Measurements from ENCODE around the gene HERC2.
"Not testable (repeated sequence)": the region's sequence is repeated elsewhere in the genome, so short reads cannot be mapped to it uniquely, and the experiment has no call there.

HERC2 gene

GRCh38 chr15:28305700-28306099, 16.3 kb downstream of the HERC2 start:
- not testable (repeated sequence) for H3K4me3 ChIP-seq (ENCODE audit: insufficient read depth, low read depth, low read length, poor library complexity, severe bottlenecking); H3K4me1 ChIP-seq (ENCODE audit: control insufficient read depth, insufficient read depth, low read length, poor library complexity, severe bottlenecking); H3K27ac ChIP-seq (ENCODE audit: insufficient read depth, low read length, poor library complexity, severe bottlenecking); H3K36me3 ChIP-seq (ENCODE audit: control insufficient read depth, insufficient read depth, low read length); DNase-seq; H3K9me3 ChIP-seq (ENCODE audit: control insufficient read depth, low read length); H3K27me3 ChIP-seq (replicated peaks; ENCODE audit: control insufficient read depth, insufficient read depth, low read length, poor library complexity, severe bottlenecking)

DNA sequence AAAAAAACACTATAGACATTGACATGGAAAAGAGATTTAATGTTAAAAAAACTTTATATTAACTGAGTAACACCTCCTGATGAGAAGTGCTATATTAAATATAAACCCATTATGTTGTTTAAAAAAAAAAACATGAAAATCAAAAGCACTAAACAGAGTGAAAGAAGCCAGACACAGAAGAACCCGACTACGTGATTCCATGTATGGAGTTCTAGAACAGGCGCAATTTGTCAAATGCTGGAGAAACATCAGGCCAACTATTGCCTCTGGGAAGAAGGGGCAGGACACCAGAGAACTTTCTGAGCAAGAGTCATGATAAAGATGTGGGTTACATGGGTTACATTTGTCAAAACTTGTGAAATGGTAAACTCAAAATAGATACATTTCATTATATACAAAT, 24.5 kb downstream of the HERC2 start:
- not testable (repeated sequence) for H3K9me3 ChIP-seq (ENCODE audit: control insufficient read depth, low read length); H3K27ac ChIP-seq (ENCODE audit: insufficient read depth, low read length, poor library complexity, severe bottlenecking); H3K27me3 ChIP-seq (replicated peaks; ENCODE audit: control insufficient read depth, insufficient read depth, low read length, poor library complexity, severe bottlenecking); H3K4me3 ChIP-seq (ENCODE audit: insufficient read depth, low read depth, low read length, poor library complexity, severe bottlenecking); H3K36me3 ChIP-seq (ENCODE audit: control insufficient read depth, insufficient read depth, low read length); H3K4me1 ChIP-seq (ENCODE audit: control insufficient read depth, insufficient read depth, low read length, poor library complexity, severe bottlenecking); DNase-seq

- DNase-seq; H3K9me3 ChIP-seq (ENCODE audit: control insufficient read depth, low read length); H3K4me1 ChIP-seq (ENCODE audit: control insufficient read depth, insufficient read depth, low read length, poor library complexity, severe bottlenecking); H3K27me3 ChIP-seq (replicated peaks; ENCODE audit: control insufficient read depth, insufficient read depth, low read length, poor library complexity, severe bottlenecking); H3K36me3 ChIP-seq (ENCODE audit: control insufficient read depth, insufficient read depth, low read length); H3K27ac ChIP-seq (ENCODE audit: insufficient read depth, low read length, poor library complexity, severe bottlenecking); H3K4me3 ChIP-seq (ENCODE audit: insufficient read depth, low read depth, low read length, poor library complexity, severe bottlenecking): not testable (repeated sequence)
These were observed 25.2 kb downstream of the HERC2 start for GRCh38 chr15:28296814-28297213.

- not testable (repeated sequence) for H3K4me1 ChIP-seq (ENCODE audit: control insufficient read depth, insufficient read depth, low read length, poor library complexity, severe bottlenecking); H3K36me3 ChIP-seq (ENCODE audit: control insufficient read depth, insufficient read depth, low read length); DNase-seq; H3K9me3 ChIP-seq (ENCODE audit: control insufficient read depth, low read length); H3K27me3 ChIP-seq (replicated peaks; ENCODE audit: control insufficient read depth, insufficient read depth, low read length, poor library complexity, severe bottlenecking); H3K4me3 ChIP-seq (ENCODE audit: insufficient read depth, low read depth, low read length, poor library complexity, severe bottlenecking); H3K27ac ChIP-seq (ENCODE audit: insufficient read depth, low read length, poor library complexity, severe bottlenecking)
These were observed 26.9 kb downstream of the HERC2 start for GRCh38 chr15:28295009-28295563.

GRCh38 chr15:28294560-28294959, 27.4 kb downstream of the HERC2 start:
- not testable (repeated sequence) for H3K4me1 ChIP-seq (ENCODE audit: control insufficient read depth, insufficient read depth, low read length, poor library complexity, severe bottlenecking); H3K27ac ChIP-seq (ENCODE audit: insufficient read depth, low read length, poor library complexity, severe bottlenecking); H3K27me3 ChIP-seq (replicated peaks; ENCODE audit: control insufficient read depth, insufficient read depth, low read length, poor library complexity, severe bottlenecking); H3K36me3 ChIP-seq (ENCODE audit: control insufficient read depth, insufficient read depth, low read length); H3K4me3 ChIP-seq (ENCODE audit: insufficient read depth, low read depth, low read length, poor library complexity, severe bottlenecking); H3K9me3 ChIP-seq (ENCODE audit: control insufficient read depth, low read length); DNase-seq

GRCh38 chr15:28289694-28290463, 32.1 kb downstream of the HERC2 start:
- Histone ChIP-seq H3K27ac (ENCODE audit: insufficient read depth, low read length, poor library complexity, severe bottlenecking) (no peak overlapping the region), H3K36me3 (ENCODE audit: control insufficient read depth, insufficient read depth, low read length) (peaks cover 8% of the 10 kb centered on the region), H3K4me3 (ENCODE audit: insufficient read depth, low read depth, low read length, poor library complexity, severe bottlenecking) (no peak overlapping the region), H3K4me1 (ENCODE audit: control insufficient read depth, insufficient read depth, low read length, poor library complexity, severe bottlenecking) (no peaks in the 10 kb centered on the region), H3K9me3 (ENCODE audit: control insufficient read depth, low read length) (no peaks in the 10 kb centered on the region), H3K27me3 (replicated peaks; ENCODE audit: control insufficient read depth, insufficient read depth, low read length, poor library complexity, severe bottlenecking) (no peaks in the 10 kb centered on the region)
- no peak for DNase-seq

- not testable (repeated sequence) for H3K4me1 ChIP-seq (ENCODE audit: control insufficient read depth, insufficient read depth, low read length, poor library complexity, severe bottlenecking); H3K4me3 ChIP-seq (ENCODE audit: insufficient read depth, low read depth, low read length, poor library complexity, severe bottlenecking); H3K27me3 ChIP-seq (replicated peaks; ENCODE audit: control insufficient read depth, insufficient read depth, low read length, poor library complexity, severe bottlenecking); H3K36me3 ChIP-seq (ENCODE audit: control insufficient read depth, insufficient read depth, low read length); H3K9me3 ChIP-seq (ENCODE audit: control insufficient read depth, low read length); H3K27ac ChIP-seq (ENCODE audit: insufficient read depth, low read length, poor library complexity, severe bottlenecking); DNase-seq
These were observed 32.9 kb downstream of the HERC2 start for GRCh38 chr15:28288830-28289693.

DNA sequence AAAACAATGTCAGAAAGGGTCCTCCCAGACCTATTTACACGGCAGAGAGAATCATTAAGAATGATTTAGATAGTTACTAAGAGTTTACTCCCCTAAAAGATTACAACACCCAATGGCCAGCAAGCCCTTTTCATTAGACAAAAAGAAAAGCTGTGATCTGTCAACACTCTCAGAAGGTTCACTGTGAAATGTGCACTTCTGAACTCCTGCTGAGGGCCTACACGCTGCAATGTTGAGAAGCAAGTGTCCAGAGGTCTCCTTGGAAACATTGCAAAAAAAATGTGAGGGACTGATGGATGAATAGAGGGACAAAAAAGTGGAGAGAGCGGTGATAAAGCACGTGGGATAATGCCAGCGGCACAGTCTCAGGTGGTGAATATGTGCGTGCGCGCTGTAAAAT, 35.3 kb downstream of the HERC2 start:
- H3K9me3 ChIP-seq (ENCODE audit: control insufficient read depth, low read length); H3K4me1 ChIP-seq (ENCODE audit: control insufficient read depth, insufficient read depth, low read length, poor library complexity, severe bottlenecking); H3K4me3 ChIP-seq (ENCODE audit: insufficient read depth, low read depth, low read length, poor library complexity, severe bottlenecking); DNase-seq; H3K36me3 ChIP-seq (ENCODE audit: control insufficient read depth, insufficient read depth, low read length); H3K27ac ChIP-seq (ENCODE audit: insufficient read depth, low read length, poor library complexity, severe bottlenecking); H3K27me3 ChIP-seq (replicated peaks; ENCODE audit: control insufficient read depth, insufficient read depth, low read length, poor library complexity, severe bottlenecking): not testable (repeated sequence)

- peaks cover 8% of the 10 kb centered on the region for H3K36me3 ChIP-seq (ENCODE audit: control insufficient read depth, insufficient read depth, low read length)
These were observed 35.9 kb downstream of the HERC2 start for GRCh38 chr15:28286031-28286430.

DNA sequence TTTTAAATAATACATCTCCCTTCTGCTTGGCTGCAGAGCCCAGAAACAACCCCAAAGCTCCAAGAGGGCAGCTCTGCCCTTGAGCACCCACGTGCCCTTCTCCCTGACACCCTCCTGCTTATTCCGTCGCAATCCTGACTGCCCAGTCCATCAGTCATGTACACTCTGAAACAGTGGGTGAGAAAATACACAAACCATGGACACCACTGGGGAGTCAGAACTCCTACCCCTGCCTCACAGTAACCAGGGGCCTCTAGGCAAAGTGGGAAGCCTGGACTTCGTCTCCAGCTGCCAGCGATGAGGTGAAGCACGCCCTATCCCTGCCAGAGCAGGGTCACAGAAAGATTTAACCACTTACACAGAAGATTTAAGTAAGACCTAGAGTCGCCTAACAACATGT, 40.1 kb downstream of the HERC2 start:
- Histone ChIP-seq H3K27ac (ENCODE audit: insufficient read depth, low read length, poor library complexity, severe bottlenecking) (no peak overlapping the region), H3K36me3 (ENCODE audit: control insufficient read depth, insufficient read depth, low read length) (peaks cover 5% of the 10 kb centered on the region)

More at GRCh38 chr15:28286031-28286430, 35.9 kb downstream of the HERC2 start:
- Histone ChIP-seq H3K9me3 (ENCODE audit: control insufficient read depth, low read length) (no peaks in the 10 kb centered on the region), H3K27me3 (replicated peaks; ENCODE audit: control insufficient read depth, insufficient read depth, low read length, poor library complexity, severe bottlenecking) (no peaks in the 10 kb centered on the region), H3K4me3 (ENCODE audit: insufficient read depth, low read depth, low read length, poor library complexity, severe bottlenecking) (no peak overlapping the region), H3K27ac (ENCODE audit: insufficient read depth, low read length, poor library complexity, severe bottlenecking) (no peak overlapping the region), H3K4me1 (ENCODE audit: control insufficient read depth, insufficient read depth, low read length, poor library complexity, severe bottlenecking) (no peaks in the 10 kb centered on the region)
- DNase-seq = no peak

More for the DNA sequence above, 40.1 kb downstream of the HERC2 start:
- no peaks in the 10 kb centered on the region for H3K4me1 ChIP-seq (ENCODE audit: control insufficient read depth, insufficient read depth, low read length, poor library complexity, severe bottlenecking)
- no peak for DNase-seq
- no peaks in the 10 kb centered on the region for H3K9me3 ChIP-seq (ENCODE audit: control insufficient read depth, low read length)
- no peak overlapping the region for H3K4me3 ChIP-seq (ENCODE audit: insufficient read depth, low read depth, low read length, poor library complexity, severe bottlenecking)
- H3K27me3 ChIP-seq (replicated peaks; ENCODE audit: control insufficient read depth, insufficient read depth, low read length, poor library complexity, severe bottlenecking) = no peaks in the 10 kb centered on the region

Measured in effector memory CD4-positive, alpha-beta T cell (primary cell).